RWPE1 (cell line): ENCODE results near the gene RIOX2.

Experiments
- CTCF ChIA-PET: fragments of 350-600 bp; sonication (Branson Sonifier 250); formaldehyde crosslinking; extraction: SDS; loops from one replicate; lab custom pipeline; 2021; lab: Yijun Ruan, JAX
- POLR2A ChIA-PET: fragments of 400-600 bp; formaldehyde crosslinking; extraction: SDS; loops from one replicate; lab custom pipeline; 2020; ENCODE audit warnings: antibody characterized with exemption; ENCODE audit not compliant: low non-redundant PET; lab: Yijun Ruan, JAX
- DNase-seq: peaks from one replicate; pipeline ENCODE4 v3.0.0; 2012; ENCODE audit warnings: low spot score
- H3K27ac ChIP-seq: fragments of 450-650 bp; 2 replicates; pipeline ENCODE4 v1.5.1; 2017
- CTCF ChIP-seq: fragments of 450-650 bp; conservative IDR thresholded peaks from 2 replicates; pipeline ENCODE4 v1.5.1; 2017; ENCODE audit warnings: low read depth, mild to moderate bottlenecking

RIOX2 gene

GRCh38 chr3:97969541-97969940 lies 2.7 kb downstream of the RIOX2 start:
- ChIA-PET CTCF (no interaction called here), POLR2A (no interaction called here)
- H3K27ac ChIP-seq = no peak overlapping the region
- no peak for DNase-seq
- no peak for TF ChIP-seq CTCF

- CTCF ChIA-PET = interaction anchor here (0.6 to 0.7 kb wide), 2 partner anchors 36 to 933 kb away, joined by 3 to 4 read pairs; partner anchors contain the start of gene DCBLD2
- TF ChIP-seq CTCF = no peak
- DNase-seq = no peak
- no peak overlapping the region for H3K27ac ChIP-seq
- POLR2A ChIA-PET = no interaction called here
These were observed 3.9 kb downstream of the RIOX2 start for GRCh38 chr3:97968376-97968775.

- ChIA-PET CTCF (interaction anchor here (0.6 to 0.7 kb wide), 2 partner anchors 35 to 934 kb away, joined by 3 to 4 read pairs; partner anchors contain the start of gene DCBLD2), POLR2A (no interaction called here)
- TF ChIP-seq CTCF = no peak
- H3K27ac ChIP-seq = no peak overlapping the region
- no peak for DNase-seq
These were observed 4.3 kb downstream of the RIOX2 start for GRCh38 chr3:97967966-97968365.

GRCh38 chr3:97960993-97961766 lies 11.1 kb downstream of the RIOX2 start:
- DNase-seq = no peak
- ChIA-PET CTCF (no interaction called here), POLR2A (no interaction called here)
- no peak overlapping the region for H3K27ac ChIP-seq
- no peak for TF ChIP-seq CTCF

GRCh38 chr3:97960551-97960950 lies 11.7 kb downstream of the RIOX2 start:
- TF ChIP-seq CTCF = no peak
- no peak for DNase-seq
- H3K27ac ChIP-seq = no peak overlapping the region
- ChIA-PET POLR2A (no interaction called here), CTCF (no interaction called here)

- no peak for TF ChIP-seq CTCF
- DNase-seq = no peak
- ChIA-PET CTCF (interaction anchor here (0.6 kb wide), 1 partner anchor 63 kb away, joined by 3 read pairs; no protein-coding TSS in a partner anchor), POLR2A (no interaction called here)
- H3K27ac ChIP-seq = no peak overlapping the region
These were observed 12.4 kb downstream of the RIOX2 start for GRCh38 chr3:97959872-97960271.
